Ishikawa (cell line): ENCODE data around the gene CLCA1.

Experiments used
- CEBPB ChIP-seq: IDR thresholded peaks from 2 replicates; pipeline ENCODE4 v1.6.1; 2012
- EP300 ChIP-seq: IDR thresholded peaks from 2 replicates; pipeline ENCODE4 v1.6.1; 2012; ENCODE audit warnings: borderline replicate concordance
- RAD21 ChIP-seq: IDR thresholded peaks from 2 replicates; pipeline ENCODE4 v1.6.1; 2012; ENCODE audit warnings: low read depth
- REST ChIP-seq: IDR thresholded peaks from 2 replicates; pipeline ENCODE4 v1.6.1; 2012; ENCODE audit warnings: low read depth, mild to moderate bottlenecking

- TF ChIP-seq CEBPB = no peak
- TF ChIP-seq EP300 = no peak
- no peak for TF ChIP-seq RAD21
- TF ChIP-seq REST = no peak
Observed at GRCh38 chr1:86430376-86430775, 38.4 kb upstream of the CLCA1 start.
